Prostate gland (tissue), 2 donors: ENCODE data around the gene TMEM25. TPM values are rescaled to one million over a fixed set of nuclear protein-coding genes. Genes with fewer than 3 reads are reported as not detected.
A peak's percentile ranks its signal among the peaks of the same experiment; 100 is the strongest.

Experiments
- DNase-seq: peaks from one replicate; pipeline ENCODE4 v3.0.0-alpha.2; 2019; ENCODE audit warnings: low spot score
- H3K27ac ChIP-seq, 2 donors: fragments of 200-600 bp; sonication (generic); 2 replicates each; pipeline ENCODE4 v1.5.1; 2017 to 2019
- H3K27me3 ChIP-seq: fragments of 200-600 bp; sonication (generic); replicated peaks from 2 replicates; pipeline ENCODE4 v1.5.1; 2019; ENCODE audit not compliant: insufficient read depth
- H3K36me3 ChIP-seq, 2 donors: fragments of 200-600 bp; sonication (generic); 1 replicate in 1 of 2; 2 replicates in 1 of 2; pipeline versions ENCODE4 v1.5.1 to v1.8.1; 2017 to 2019
- H3K4me1 ChIP-seq: fragments of 200-600 bp; sonication (generic); replicated peaks from 2 replicates; pipeline ENCODE4 v1.5.1; 2019
- H3K4me3 ChIP-seq, 2 donors: fragments of 200-600 bp; sonication (generic); 2 replicates each; pipeline ENCODE4 v1.5.1; 2017 to 2019
- H3K9me3 ChIP-seq: fragments of 200-600 bp; sonication (generic); 2 replicates; pipeline ENCODE4 v1.5.1; 2017
- POLR2A ChIP-seq: fragments of 450-650 bp; IDR thresholded peaks from one replicate; pipeline ENCODE4 v1.6.1; 2016; ENCODE audit warnings: antibody characterized with exemption, mild to moderate bottlenecking
- POLR2AphosphoS5 ChIP-seq: sonication (generic); formaldehyde crosslinking; IDR thresholded peaks from one replicate; pipeline ENCODE4 v1.6.1; 2017; ENCODE audit warnings: antibody characterized with exemption
- WGBS: methylation state at CpG from one replicate; pipeline ENCODE4 v1.1.5; 2018; 5-methylcytosine and 5-hydroxymethylcytosine counted together
- intact Hi-C: fragments of 100-400 bp; cut with DNase I; formaldehyde crosslinking; loops from one replicate; pipeline ENCODE4 v1.14.2; 2022
- total RNA-seq, 2 donors: library from RNA; depleted of rRNA; stranded (reverse); fragments of >200 nt; gene quantifications; one replicate each; pipeline ENCODE4 v1.1.0, GENCODE V29; 2016
- TF ChIP-seq, protein P1 (sequence below), 4 experiments: fragments of 200-600 bp in 2 of 4; fragments of 450-650 bp in 2 of 4; sonication (generic) in 2 of 4; IDR thresholded peaks; 1 replicate in 3 of 4; 2 replicates in 1 of 4; pipeline ENCODE4 v1.5.1; 2016 to 2019; ENCODE audit warnings: antibody characterized with exemption in 4 of 4, mild to moderate bottlenecking in 2 of 4, moderate library complexity in 2 of 4

TMEM25 gene
- total RNA-seq, 2 donors from 2014 or later = 52.4 to 64.2 TPM

DNA sequence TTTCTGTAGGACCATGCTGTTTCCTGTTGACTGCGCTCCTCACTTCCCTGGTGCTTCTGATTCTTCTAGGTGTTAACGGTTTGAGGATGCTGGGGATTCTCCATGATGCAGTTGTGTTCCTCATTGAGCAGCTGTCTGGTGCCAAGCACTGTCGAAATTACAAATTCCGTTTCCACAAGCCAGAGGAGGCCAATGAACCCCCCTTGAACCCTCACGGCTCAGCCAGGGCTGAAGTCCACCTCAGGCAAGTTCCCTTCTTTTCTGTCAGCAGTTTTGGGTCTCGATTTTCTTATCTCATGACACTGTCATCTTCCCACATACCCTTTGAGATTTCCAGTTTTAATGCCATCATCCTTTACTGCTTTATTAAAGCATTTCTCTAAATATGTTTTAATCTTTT lies 11.4 kb upstream of the TMEM25 start:
- Histone ChIP-seq H3K4me1 (no peaks in the 10 kb centered on the region), H3K27me3 (no peaks in the 10 kb centered on the region), H3K27ac (no peak overlapping the region), H3K9me3 (no peaks in the 10 kb centered on the region), H3K36me3 (peaks cover 6 to 13% of the 10 kb centered on the region in 2 donors), H3K4me3 (no peak overlapping the region)
- no peak for DNase-seq
- WGBS = 78% methylated on average over 6 of the region's 6 CpGs
- no peak for TF ChIP-seq POLR2AphosphoS5
- TF ChIP-seq, protein P1, sequence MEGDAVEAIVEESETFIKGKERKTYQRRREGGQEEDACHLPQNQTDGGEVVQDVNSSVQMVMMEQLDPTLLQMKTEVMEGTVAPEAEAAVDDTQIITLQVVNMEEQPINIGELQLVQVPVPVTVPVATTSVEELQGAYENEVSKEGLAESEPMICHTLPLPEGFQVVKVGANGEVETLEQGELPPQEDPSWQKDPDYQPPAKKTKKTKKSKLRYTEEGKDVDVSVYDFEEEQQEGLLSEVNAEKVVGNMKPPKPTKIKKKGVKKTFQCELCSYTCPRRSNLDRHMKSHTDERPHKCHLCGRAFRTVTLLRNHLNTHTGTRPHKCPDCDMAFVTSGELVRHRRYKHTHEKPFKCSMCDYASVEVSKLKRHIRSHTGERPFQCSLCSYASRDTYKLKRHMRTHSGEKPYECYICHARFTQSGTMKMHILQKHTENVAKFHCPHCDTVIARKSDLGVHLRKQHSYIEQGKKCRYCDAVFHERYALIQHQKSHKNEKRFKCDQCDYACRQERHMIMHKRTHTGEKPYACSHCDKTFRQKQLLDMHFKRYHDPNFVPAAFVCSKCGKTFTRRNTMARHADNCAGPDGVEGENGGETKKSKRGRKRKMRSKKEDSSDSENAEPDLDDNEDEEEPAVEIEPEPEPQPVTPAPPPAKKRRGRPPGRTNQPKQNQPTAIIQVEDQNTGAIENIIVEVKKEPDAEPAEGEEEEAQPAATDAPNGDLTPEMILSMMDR (IDR thresholded peaks at IDR 0.05) = no peak
- TF ChIP-seq POLR2A = no peak
- intact Hi-C loops = no loop called here

DNA sequence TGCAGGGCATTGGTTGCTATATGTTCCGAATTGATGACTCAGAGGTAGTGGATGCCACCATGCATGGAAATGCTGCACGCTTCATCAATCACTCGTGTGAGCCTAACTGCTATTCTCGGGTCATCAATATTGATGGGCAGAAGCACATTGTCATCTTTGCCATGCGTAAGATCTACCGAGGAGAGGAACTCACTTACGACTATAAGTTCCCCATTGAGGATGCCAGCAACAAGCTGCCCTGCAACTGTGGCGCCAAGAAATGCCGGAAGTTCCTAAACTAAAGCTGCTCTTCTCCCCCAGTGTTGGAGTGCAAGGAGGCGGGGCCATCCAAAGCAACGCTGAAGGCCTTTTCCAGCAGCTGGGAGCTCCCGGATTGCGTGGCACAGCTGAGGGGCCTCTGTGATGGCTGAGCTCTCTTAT lies 9.1 kb upstream of the TMEM25 start:
- Histone ChIP-seq H3K4me3 (no peak overlapping the region), H3K27me3 (no peaks in the 10 kb centered on the region), H3K4me1 (no peaks in the 10 kb centered on the region), H3K27ac (no peak overlapping the region), H3K9me3 (no peaks in the 10 kb centered on the region), H3K36me3 (peaks cover 6 to 13% of the 10 kb centered on the region in 2 donors)
- no peak for DNase-seq
- intact Hi-C loops = no loop called here
- TF ChIP-seq, protein P1 (IDR thresholded peaks at IDR 0.05) = no peak
- TF ChIP-seq POLR2A (no peak), POLR2AphosphoS5 (no peak)
- WGBS = 77% methylated on average over 13 of the region's 13 CpGs

DNA sequence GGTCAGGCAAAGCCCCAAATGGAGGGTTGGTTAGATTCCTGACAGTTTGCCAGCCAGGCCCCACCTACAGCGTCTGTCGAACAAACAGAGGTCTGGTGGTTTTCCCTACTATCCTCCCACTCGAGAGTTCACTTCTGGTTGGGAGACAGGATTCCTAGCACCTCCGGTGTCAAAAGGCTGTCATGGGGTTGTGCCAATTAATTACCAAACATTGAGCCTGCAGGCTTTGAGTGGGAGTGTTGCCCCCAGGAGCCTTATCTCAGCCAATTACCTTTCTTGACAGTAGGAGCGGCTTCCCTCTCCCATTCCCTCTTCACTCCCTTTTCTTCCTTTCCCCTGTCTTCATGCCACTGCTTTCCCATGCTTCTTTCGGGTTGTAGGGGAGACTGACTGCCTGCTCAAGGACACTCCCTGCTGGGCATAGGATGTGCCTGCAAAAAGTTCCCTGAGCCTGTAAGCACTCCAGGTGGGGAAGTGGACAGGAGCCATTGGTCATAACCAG lies 8.4 kb upstream of the TMEM25 start:
- Histone ChIP-seq H3K9me3 (no peaks in the 10 kb centered on the region), H3K4me1 (no peaks in the 10 kb centered on the region), H3K36me3 (peaks cover 6 to 13% of the 10 kb centered on the region in 2 donors), H3K4me3 (no peak overlapping the region), H3K27ac (no peak overlapping the region), H3K27me3 (no peaks in the 10 kb centered on the region)
- no peak for TF ChIP-seq POLR2A
- TF ChIP-seq, protein P1 (IDR thresholded peaks at IDR 0.05) = peak in 2 of 4 experiments; percentile 9 to 13
- TF ChIP-seq POLR2AphosphoS5 = no peak
- DNase-seq = no peak
- WGBS = 34% methylated on average over 6 of the region's 6 CpGs
- intact Hi-C loops = no loop called here

DNA sequence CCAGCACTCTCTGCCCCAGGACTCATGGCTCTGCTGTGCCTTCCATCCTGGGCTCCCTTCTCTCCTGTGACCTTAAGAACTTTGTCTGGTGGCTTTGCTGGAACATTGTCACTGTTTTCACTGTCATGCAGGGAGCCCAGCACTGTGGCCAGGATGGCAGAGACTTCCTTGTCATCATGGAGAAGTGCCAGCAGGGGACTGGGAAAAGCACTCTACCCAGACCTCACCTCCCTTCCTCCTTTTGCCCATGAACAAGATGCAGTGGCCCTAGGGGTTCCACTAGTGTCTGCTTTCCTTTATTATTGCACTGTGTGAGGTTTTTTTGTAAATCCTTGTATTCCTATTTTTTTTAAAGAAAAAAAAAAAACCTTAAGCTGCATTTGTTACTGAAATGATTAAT lies 6.6 kb upstream of the TMEM25 start:
- intact Hi-C loops = no loop called here
- Histone ChIP-seq H3K4me3 (no peak overlapping the region), H3K27me3 (no peaks in the 10 kb centered on the region), H3K36me3 (peaks cover 6 to 13% of the 10 kb centered on the region in 2 donors), H3K4me1 (peaks cover 3% of the 10 kb centered on the region), H3K9me3 (no peaks in the 10 kb centered on the region), H3K27ac (no peak overlapping the region)
- TF ChIP-seq, protein P1 (IDR thresholded peaks at IDR 0.05) = no peak
- no peak for TF ChIP-seq POLR2AphosphoS5
- TF ChIP-seq POLR2A = no peak
- DNase-seq = no peak

DNA sequence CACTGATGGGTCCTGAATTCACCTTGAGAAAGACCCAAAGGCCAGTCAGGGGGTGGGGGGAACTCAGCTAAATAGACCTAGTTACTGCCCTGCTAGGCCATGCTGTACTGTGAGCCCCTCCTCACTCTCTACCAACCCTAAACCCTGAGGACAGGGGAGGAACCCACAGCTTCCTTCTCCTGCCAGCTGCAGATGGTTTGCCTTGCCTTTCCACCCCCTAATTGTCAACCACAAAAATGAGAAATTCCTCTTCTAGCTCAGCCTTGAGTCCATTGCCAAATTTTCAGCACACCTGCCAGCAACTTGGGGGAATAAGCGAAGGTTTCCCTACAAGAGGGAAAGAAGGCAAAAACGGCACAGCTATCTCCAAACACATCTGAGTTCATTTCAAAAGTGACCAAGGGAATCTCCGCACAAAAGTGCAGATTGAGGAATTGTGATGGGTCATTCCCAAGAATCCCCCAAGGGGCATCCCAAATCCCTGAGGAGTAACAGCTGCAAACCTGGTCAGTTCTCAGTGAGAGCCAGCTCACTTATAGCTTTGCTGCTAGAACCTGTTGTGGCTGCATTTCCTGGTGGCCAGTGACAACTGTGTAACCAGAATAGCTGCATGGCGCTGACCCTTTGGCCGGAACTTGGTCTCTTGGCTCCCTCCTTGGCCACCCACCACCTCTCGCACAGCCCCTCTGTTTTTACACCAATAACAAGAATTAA lies 6.1 kb upstream of the TMEM25 start:
- TF ChIP-seq POLR2A = no peak
- TF ChIP-seq POLR2AphosphoS5 = no peak
- TF ChIP-seq, protein P1 (IDR thresholded peaks at IDR 0.05) = no peak
- peaks cover 5% of the 10 kb centered on the region for H3K4me1 ChIP-seq
- 77% methylated on average over 6 of the region's 6 CpGs for WGBS
- H3K4me3 ChIP-seq = no peak overlapping the region
- no peaks in the 10 kb centered on the region for H3K27me3 ChIP-seq
- intact Hi-C loops = no loop called here
- no peak overlapping the region for H3K27ac ChIP-seq
- H3K36me3 ChIP-seq = peaks cover 3 to 13% of the 10 kb centered on the region in 2 donors
- no peak for DNase-seq
- H3K9me3 ChIP-seq = no peaks in the 10 kb centered on the region
